WTC11 (cell line): ENCODE data around the gene CLECL1. TPM values are rescaled to one million over a fixed set of nuclear protein-coding genes. Genes with fewer than 3 reads are reported as not detected.

Source experiments
- ATAC-seq: fragments of 200-7000 bp; cut with Tn5 transposase; 2 replicates; pipeline ENCODE4 v1.10.0; 2021; ENCODE audit warnings: mild to moderate bottlenecking, moderate library complexity
- CTCF ChIA-PET: fragments of 300-600 bp; sonication (Branson Sonifier 250); formaldehyde crosslinking; loops from one replicate; lab custom pipeline; 2021; ENCODE audit warnings: antibody characterized with exemption; lab: Charles Lee
- POLR2A ChIA-PET: fragments of 350-600 bp; sonication (Branson Sonifier 250); formaldehyde crosslinking; loops from one replicate; lab custom pipeline; 2021; ENCODE audit warnings: antibody characterized with exemption; lab: Charles Lee
- DNase-seq: peaks from one replicate; pipeline ENCODE4 v3.0.0; 2021; ENCODE audit warnings: low spot score
- H3K27ac Mint-ChIP-seq: 2 replicates; pipeline ENCODE4 v1.8.0; 2021; ENCODE audit warnings: mixed read lengths
- H3K27me3 Mint-ChIP-seq: 2 replicates; pipeline ENCODE4 v1.8.0; 2021; ENCODE audit warnings: low read depth, mild to moderate bottlenecking, moderate library complexity, mixed read lengths
- H3K36me3 Mint-ChIP-seq: 2 replicates; pipeline ENCODE4 v1.8.0; 2021; ENCODE audit warnings: mixed read lengths
- H3K4me1 Mint-ChIP-seq: 2 replicates; pipeline ENCODE4 v1.8.0; 2022; ENCODE audit warnings: mixed read lengths
- H3K4me3 Mint-ChIP-seq: 2 replicates; pipeline ENCODE4 v1.8.0; 2021; ENCODE audit warnings: mild to moderate bottlenecking, moderate library complexity, mixed read lengths
- H3K9me3 Mint-ChIP-seq: 2 replicates; pipeline ENCODE4 v1.8.0; 2021; ENCODE audit warnings: mixed read lengths
- AFF4 ChIP-seq: sonication (generic); formaldehyde crosslinking; IDR thresholded peaks from 2 replicates; pipeline ENCODE4 v1.8.1; 2023; ENCODE audit warnings: mild to moderate bottlenecking, missing genetic modification reagents, borderline replicate concordance
- ARID4B ChIP-seq: sonication (generic); formaldehyde crosslinking; IDR thresholded peaks from 2 replicates; pipeline ENCODE4 v1.8.0; 2023; ENCODE audit warnings: missing genetic modification reagents, mild to moderate bottlenecking, borderline replicate concordance
- ESRRA ChIP-seq: sonication (generic); formaldehyde crosslinking; IDR thresholded peaks from 2 replicates; pipeline ENCODE4 v1.8.1; 2022; ENCODE audit warnings: mild to moderate bottlenecking, missing genetic modification reagents, borderline replicate concordance
- FOXP1 ChIP-seq: sonication (generic); formaldehyde crosslinking; IDR thresholded peaks from 2 replicates; pipeline ENCODE4 v1.8.0; 2022; ENCODE audit warnings: missing genetic modification reagents, mild to moderate bottlenecking, moderate library complexity, borderline replicate concordance
- GRHL2 ChIP-seq: fragments of 250-450 bp; sonication (Bioruptor Pico); IDR thresholded peaks from 2 replicates; pipeline ENCODE4 v1.8.0; 2022; ENCODE audit warnings: mild to moderate bottlenecking, moderate library complexity; ENCODE audit not compliant: insufficient replicate concordance, severe bottlenecking
- GTF2I ChIP-seq: fragments of 250-450 bp; sonication (Bioruptor Pico); conservative IDR thresholded peaks from 2 replicates; pipeline ENCODE4 v1.4.0; 2021; ENCODE audit warnings: mild to moderate bottlenecking
- JAZF1 ChIP-seq: fragments of 250-450 bp; sonication (Bioruptor Pico); IDR thresholded peaks from 2 replicates; pipeline ENCODE4 v1.9.0; 2021; ENCODE audit warnings: moderate library complexity, mild to moderate bottlenecking, inconsistent platforms
- NFATC4 ChIP-seq: fragments of 250-450 bp; sonication (Bioruptor Pico); IDR thresholded peaks from 2 replicates; pipeline ENCODE4 v1.9.0; 2021; ENCODE audit warnings: mild to moderate bottlenecking
- NFYB ChIP-seq: sonication (generic); formaldehyde crosslinking; conservative IDR thresholded peaks from 2 replicates; pipeline ENCODE4 v1.8.0; 2022; ENCODE audit warnings: low read depth, missing genetic modification reagents
- NR1H2 ChIP-seq: sonication (generic); formaldehyde crosslinking; IDR thresholded peaks from 2 replicates; pipeline ENCODE4 v1.9.0; 2021; ENCODE audit warnings: mild to moderate bottlenecking, moderate library complexity, missing genetic modification reagents
- NR3C1 ChIP-seq: sonication (generic); formaldehyde crosslinking; conservative IDR thresholded peaks from 2 replicates; pipeline ENCODE4 v1.8.1; 2023; ENCODE audit warnings: low read depth, mild to moderate bottlenecking, missing genetic modification reagents
- RELA ChIP-seq: sonication (generic); formaldehyde crosslinking; IDR thresholded peaks from 2 replicates; pipeline ENCODE4 v1.8.1; 2022; ENCODE audit warnings: missing genetic modification reagents, mild to moderate bottlenecking, borderline replicate concordance
- SMAD3 ChIP-seq: sonication (generic); formaldehyde crosslinking; IDR thresholded peaks from 2 replicates; pipeline ENCODE4 v1.8.0; 2022; ENCODE audit warnings: missing genetic modification reagents, mild to moderate bottlenecking, borderline replicate concordance
- TEAD4 ChIP-seq: sonication (generic); formaldehyde crosslinking; IDR thresholded peaks from 2 replicates; pipeline ENCODE4 v1.8.0; 2022; ENCODE audit warnings: mild to moderate bottlenecking, missing genetic modification reagents
- ZBTB43 ChIP-seq: sonication (generic); formaldehyde crosslinking; IDR thresholded peaks from 2 replicates; pipeline ENCODE4 v1.8.1; 2023; ENCODE audit warnings: mild to moderate bottlenecking, missing genetic modification reagents
- ZNF396 ChIP-seq: fragments of 250-450 bp; sonication (Bioruptor Pico); IDR thresholded peaks from 2 replicates; pipeline ENCODE4 v1.8.0; 2021; ENCODE audit warnings: mild to moderate bottlenecking, moderate library complexity, borderline replicate concordance
- ZNF416 ChIP-seq: fragments of 250-450 bp; sonication (Bioruptor Pico); IDR thresholded peaks from 2 replicates; pipeline ENCODE4 v1.9.0; 2021; ENCODE audit warnings: mild to moderate bottlenecking, inconsistent platforms
- ZNF423 ChIP-seq: fragments of 250-450 bp; sonication (Bioruptor Pico); IDR thresholded peaks from 2 replicates; pipeline ENCODE4 v2.1.2; 2022; ENCODE audit warnings: mild to moderate bottlenecking, moderate library complexity
- ZNF671 ChIP-seq: fragments of 250-450 bp; sonication (Bioruptor Pico); IDR thresholded peaks from 2 replicates; pipeline ENCODE4 v1.8.0; 2021; ENCODE audit warnings: mild to moderate bottlenecking
- total RNA-seq: library from RNA; stranded (reverse); gene quantifications from 3 replicates; pipeline ENCODE4 v1.2.3, GENCODE V29; 2021

The CLECL1 gene
- total RNA-seq, 1 experiment from 2014 or later, result not detected

GRCh38 chr12:9756170-9756569 lies 23.3 kb upstream of the CLECL1 start (continued):
- no peak for TF ChIP-seq ARID4B
- no peak for TF ChIP-seq NR1H2 (CRISPR knock-in tag)

- ATAC-seq, result no peak
- ChIA-PET CTCF (interaction anchor here (1.0 to 3.7 kb wide), 2 partner anchors 12 to 42 kb away, joined by 5 to 22 read pairs; no protein-coding TSS in a partner anchor), POLR2A (no interaction called here)
Measured at GRCh38 chr12:9755567-9755966, 22.7 kb upstream of the CLECL1 start.

GRCh38 chr12:9755035-9755434 lies 22.1 kb upstream of the CLECL1 start:
- no peak for DNase-seq
- Mint-ChIP-seq H3K36me3 (no peaks in the 10 kb centered on the region), H3K4me1 (peaks cover 16% of the 10 kb centered on the region), H3K9me3 (no peaks in the 10 kb centered on the region), H3K27ac (no peak overlapping the region), H3K4me3 (no peak overlapping the region), H3K27me3 (no peaks in the 10 kb centered on the region)
- TF ChIP-seq RELA, result no peak
- no peak for TF ChIP-seq ZNF671
- no peak for TF ChIP-seq FOXP1
- TF ChIP-seq NFYB (CRISPR knock-in tag), result no peak
- no peak for TF ChIP-seq TEAD4 (CRISPR knock-in tag)
- no peak for TF ChIP-seq NFATC4 (CRISPR knock-in tag)
- no peak for TF ChIP-seq SMAD3 (CRISPR knock-in tag)
- no peak for TF ChIP-seq ZBTB43 (CRISPR knock-in tag)
- no peak for TF ChIP-seq ZNF423 (CRISPR knock-in tag)
- TF ChIP-seq ZNF396 (CRISPR knock-in tag), result no peak
- CTCF ChIA-PET, result interaction anchor here (3.7 kb wide), 1 partner anchor 43 kb away, joined by 22 read pairs; no protein-coding TSS in a partner anchor
- POLR2A ChIA-PET, result no interaction called here
- ATAC-seq, result no peak

More at GRCh38 chr12:9755567-9755966, 22.7 kb upstream of the CLECL1 start:
- Mint-ChIP-seq H3K4me3 (no peak overlapping the region), H3K36me3 (no peaks in the 10 kb centered on the region), H3K9me3 (no peaks in the 10 kb centered on the region), H3K4me1 (peaks cover 13% of the 10 kb centered on the region), H3K27me3 (no peaks in the 10 kb centered on the region), H3K27ac (no peak overlapping the region)
- TF ChIP-seq GTF2I (CRISPR knock-in tag) (no peak), ZBTB43 (CRISPR knock-in tag) (no peak), JAZF1 (CRISPR knock-in tag) (no peak), ZNF396 (CRISPR knock-in tag) (no peak), AFF4 (CRISPR knock-in tag) (no peak), ZNF416 (CRISPR knock-in tag) (no peak), ESRRA (no peak), GRHL2 (CRISPR knock-in tag) (no peak), NR3C1 (CRISPR knock-in tag) (no peak)
- DNase-seq, result no peak
